ENCODE results near the gene NR1D2.

The NR1D2 gene

GRCh38 chr3:23931597-23931996, 13.5 kb upstream of the NR1D2 start:
- DNase-seq (ENCODE audit: low read depth in 2 of 2) = no peak

- DNase-seq (ENCODE audit: low read depth in 2 of 2) = no peak
Observed at GRCh38 chr3:23932571-23932970, 12.5 kb upstream of the NR1D2 start.

GRCh38 chr3:23934253-23934652, 10.8 kb upstream of the NR1D2 start:
- DNase-seq (ENCODE audit: low read depth in 2 of 2) = no peak

GRCh38 chr3:23937296-23937695, 7.8 kb upstream of the NR1D2 start:
- no peak for DNase-seq (ENCODE audit: low read depth in 2 of 2)

- DNase-seq (ENCODE audit: low read depth in 2 of 2) = no peak
Observed at GRCh38 chr3:23938688-23939087, 6.4 kb upstream of the NR1D2 start.

GRCh38 chr3:23940775-23941174, 4.3 kb upstream of the NR1D2 start:
- no peak for DNase-seq (ENCODE audit: low read depth in 2 of 2)

- no peak for DNase-seq (ENCODE audit: low read depth in 2 of 2)
Observed at GRCh38 chr3:23941440-23941839, 3.6 kb upstream of the NR1D2 start.

GRCh38 chr3:23942546-23942945, 2.5 kb upstream of the NR1D2 start:
- no peak for DNase-seq (ENCODE audit: low read depth in 2 of 2)

GRCh38 chr3:23944007-23944783, 891 bp upstream of the NR1D2 start:
- no peak for DNase-seq (ENCODE audit: low read depth in 2 of 2)

GRCh38 chr3:23945663-23945912, 502 bp downstream of the NR1D2 start:
- DNase-seq (ENCODE audit: low read depth in 2 of 2) = no peak

GRCh38 chr3:23945913-23946687, 1.0 kb downstream of the NR1D2 start:
- peak; percentile 92 to 98 for DNase-seq (ENCODE audit: low read depth in 2 of 2)

- DNase-seq (ENCODE audit: low read depth in 2 of 2) = no peak
Observed at GRCh38 chr3:23948761-23949160, 3.7 kb downstream of the NR1D2 start.

GRCh38 chr3:23949784-23950183, 4.7 kb downstream of the NR1D2 start:
- no peak for DNase-seq (ENCODE audit: low read depth in 2 of 2)

- no peak for DNase-seq (ENCODE audit: low read depth in 2 of 2)
Observed at GRCh38 chr3:23950293-23950692, 5.2 kb downstream of the NR1D2 start.

- no peak for DNase-seq (ENCODE audit: low read depth in 2 of 2)
Observed at GRCh38 chr3:23952646-23953045, 7.6 kb downstream of the NR1D2 start.

GRCh38 chr3:23953523-23953922, 8.4 kb downstream of the NR1D2 start:
- DNase-seq (ENCODE audit: low read depth in 2 of 2) = no peak

- no peak for DNase-seq (ENCODE audit: low read depth in 2 of 2)
Observed at GRCh38 chr3:23954144-23954543, 9.1 kb downstream of the NR1D2 start.

GRCh38 chr3:23956701-23957100, 11.6 kb downstream of the NR1D2 start:
- no peak for DNase-seq (ENCODE audit: low read depth in 2 of 2)

- DNase-seq (ENCODE audit: low read depth in 2 of 2) = no peak
Observed at GRCh38 chr3:23959135-23959900, 14.2 kb downstream of the NR1D2 start.

GRCh38 chr3:23960649-23961048, 15.6 kb downstream of the NR1D2 start:
- no peak for DNase-seq (ENCODE audit: low read depth in 2 of 2)

GRCh38 chr3:23961066-23961465, 16.0 kb downstream of the NR1D2 start:
- no peak for DNase-seq (ENCODE audit: low read depth in 2 of 2)

GRCh38 chr3:23961913-23962312, 16.8 kb downstream of the NR1D2 start:
- no peak for DNase-seq (ENCODE audit: low read depth in 2 of 2)

All from stimulated activated CD8-positive, alpha-beta memory T cell treated with anti-CD3 and anti-CD28 coated beads, Interleukin-15, amount 100 ng/mL, for 4 hours (primary cell).